TTC549 (cell line): ENCODE measurements around the gene AP3S2.
"Not testable (repeated sequence)": the region's sequence is repeated elsewhere in the genome, so short reads cannot be mapped to it uniquely, and the experiment has no call there.

Experiments used
- FAIRE-seq: peaks from 2 replicates; lab custom pipeline; 2012; peaks lifted over from hg19 to GRCh38; lab: Jason Lieb, UNC

The AP3S2 gene

GRCh38 chr15:89799918-89800498 is 93.8 kb downstream of the AP3S2 start:
- no peak for FAIRE-seq

GRCh38 chr15:89799011-89799911 is 94.5 kb downstream of the AP3S2 start:
- no peak for FAIRE-seq

GRCh38 chr15:89797678-89798201 is 96.1 kb downstream of the AP3S2 start:
- no peak for FAIRE-seq

GRCh38 chr15:89795996-89796395 is 97.8 kb downstream of the AP3S2 start:
- FAIRE-seq, result no peak

GRCh38 chr15:89794627-89795241 is 99.1 kb downstream of the AP3S2 start:
- FAIRE-seq, result no peak

- FAIRE-seq, result no peak
These were observed 101.5 kb downstream of the AP3S2 start for GRCh38 chr15:89792106-89792805.

- FAIRE-seq, result no peak
These were observed 103.1 kb downstream of the AP3S2 start for GRCh38 chr15:89790661-89791060.

GRCh38 chr15:89790206-89790605 is 103.6 kb downstream of the AP3S2 start:
- no peak for FAIRE-seq

- not testable (repeated sequence) for FAIRE-seq
These were observed 105.2 kb downstream of the AP3S2 start for GRCh38 chr15:89788585-89788984.

- no peak for FAIRE-seq
These were observed 105.8 kb downstream of the AP3S2 start for GRCh38 chr15:89787944-89788343.

- FAIRE-seq, result no peak
These were observed 108.0 kb downstream of the AP3S2 start for GRCh38 chr15:89785774-89786140.

GRCh38 chr15:89785064-89785773 is 108.6 kb downstream of the AP3S2 start:
- no peak for FAIRE-seq

GRCh38 chr15:89784686-89784960 is 109.2 kb downstream of the AP3S2 start:
- no peak for FAIRE-seq

GRCh38 chr15:89783861-89784685 is 109.7 kb downstream of the AP3S2 start:
- no peak for FAIRE-seq

GRCh38 chr15:89783111-89783860 is 110.5 kb downstream of the AP3S2 start:
- no peak for FAIRE-seq

GRCh38 chr15:89782619-89782950 is 111.2 kb downstream of the AP3S2 start:
- not testable (repeated sequence) for FAIRE-seq

GRCh38 chr15:89781891-89782618 is 111.7 kb downstream of the AP3S2 start:
- FAIRE-seq, result no peak

GRCh38 chr15:89781055-89781454 is 112.7 kb downstream of the AP3S2 start:
- FAIRE-seq, result no peak

GRCh38 chr15:89780601-89781000 is 113.2 kb downstream of the AP3S2 start:
- no peak for FAIRE-seq
